Astrocyte of the cerebellum (primary cell): ENCODE measurements around the gene ADH1B.
"Not testable (repeated sequence)": the region's sequence is repeated elsewhere in the genome, so short reads cannot be mapped to it uniquely, and the experiment has no call there.

Experiments
- DNase-seq: peaks from one replicate; pipeline ENCODE4 v3.0.0-alpha.2; 2011; ENCODE audit warnings: low read depth
- H3K4me3 ChIP-seq: 2 replicates; pipeline ENCODE4 v1.5.1; 2011; ENCODE audit warnings: mild to moderate bottlenecking, low read depth, low read length, moderate library complexity
- in situ Hi-C: cut with HindIII; loops from 2 replicates; pipeline ENCODE4 v1.10.0; 2017; ENCODE audit warnings: low sequenced_read_pairs
- TF ChIP-seq, protein P1 (sequence below): IDR thresholded peaks from 2 replicates; pipeline ENCODE4 v1.5.1; 2012; ENCODE audit warnings: low read length, low read depth, moderate library complexity, mild to moderate bottlenecking; ENCODE audit errors: missing control alignments

The ADH1B gene

DNA sequence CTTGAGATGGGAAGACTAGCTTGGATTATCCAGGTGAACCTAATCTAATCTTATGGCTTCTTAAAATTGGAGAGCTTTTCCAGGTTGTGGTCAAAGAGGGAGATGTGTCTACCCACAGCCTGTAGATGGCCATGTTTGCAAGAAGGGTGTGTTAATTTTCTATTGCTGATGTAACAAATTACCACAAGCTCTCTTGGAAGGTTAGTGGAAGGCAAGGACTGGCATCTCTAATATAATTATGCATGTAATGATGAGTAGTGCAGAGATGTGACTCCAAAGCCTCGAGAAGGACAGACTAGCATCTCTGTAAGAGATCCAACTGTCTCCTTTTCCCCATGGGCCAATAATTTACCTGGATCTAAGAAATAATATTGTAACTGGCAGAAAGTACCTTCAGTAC, 3.2 kb upstream of the ADH1B start:
- DNase-seq: no peak
- in situ Hi-C loops: no loop called here
- no peak overlapping the region for H3K4me3 ChIP-seq
- TF ChIP-seq, protein P1, sequence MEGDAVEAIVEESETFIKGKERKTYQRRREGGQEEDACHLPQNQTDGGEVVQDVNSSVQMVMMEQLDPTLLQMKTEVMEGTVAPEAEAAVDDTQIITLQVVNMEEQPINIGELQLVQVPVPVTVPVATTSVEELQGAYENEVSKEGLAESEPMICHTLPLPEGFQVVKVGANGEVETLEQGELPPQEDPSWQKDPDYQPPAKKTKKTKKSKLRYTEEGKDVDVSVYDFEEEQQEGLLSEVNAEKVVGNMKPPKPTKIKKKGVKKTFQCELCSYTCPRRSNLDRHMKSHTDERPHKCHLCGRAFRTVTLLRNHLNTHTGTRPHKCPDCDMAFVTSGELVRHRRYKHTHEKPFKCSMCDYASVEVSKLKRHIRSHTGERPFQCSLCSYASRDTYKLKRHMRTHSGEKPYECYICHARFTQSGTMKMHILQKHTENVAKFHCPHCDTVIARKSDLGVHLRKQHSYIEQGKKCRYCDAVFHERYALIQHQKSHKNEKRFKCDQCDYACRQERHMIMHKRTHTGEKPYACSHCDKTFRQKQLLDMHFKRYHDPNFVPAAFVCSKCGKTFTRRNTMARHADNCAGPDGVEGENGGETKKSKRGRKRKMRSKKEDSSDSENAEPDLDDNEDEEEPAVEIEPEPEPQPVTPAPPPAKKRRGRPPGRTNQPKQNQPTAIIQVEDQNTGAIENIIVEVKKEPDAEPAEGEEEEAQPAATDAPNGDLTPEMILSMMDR: no peak

DNA sequence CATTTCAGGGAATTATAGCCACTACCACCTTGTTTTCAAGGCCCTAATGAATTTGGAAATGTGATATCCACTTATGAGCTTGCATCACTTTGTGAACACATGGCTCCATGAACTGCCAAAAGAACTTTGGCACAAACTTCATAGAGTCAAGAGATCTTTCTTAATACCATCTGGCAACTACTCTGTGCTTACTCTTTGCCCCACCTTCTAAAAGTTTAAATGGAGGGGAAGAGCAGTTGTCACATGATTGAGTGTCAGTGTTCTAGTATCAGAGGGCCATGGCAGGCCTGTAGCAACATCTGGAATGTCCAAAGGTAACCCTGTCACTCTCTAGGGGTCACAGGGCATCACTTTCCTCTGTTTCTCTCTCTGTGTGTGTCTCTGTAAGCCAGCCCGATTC, 2.6 kb upstream of the ADH1B start:
- no peak for DNase-seq
- in situ Hi-C loops: no loop called here
- TF ChIP-seq, protein P1: no peak
- no peak overlapping the region for H3K4me3 ChIP-seq

DNA sequence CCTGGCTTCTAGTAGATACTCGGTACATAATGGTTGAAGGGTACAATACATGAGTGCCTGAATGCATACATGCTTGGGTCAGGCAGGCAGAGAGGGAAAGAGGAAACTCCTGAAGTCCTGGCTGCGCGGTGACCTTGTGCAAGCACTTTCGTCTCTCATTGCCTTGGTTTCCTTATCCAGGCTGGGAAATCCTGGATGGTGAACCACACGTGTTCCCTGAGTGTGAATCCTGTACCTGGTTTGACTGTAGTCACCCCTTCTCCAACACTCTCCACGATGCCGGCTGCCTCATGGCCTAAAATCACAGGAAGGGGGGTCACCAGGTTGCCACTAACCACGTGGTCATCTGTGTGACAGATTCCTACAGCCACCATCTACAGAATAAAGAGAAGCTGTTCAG, 3.4 kb downstream of the ADH1B start:
- H3K4me3 ChIP-seq, DNase-seq, in situ Hi-C loops: not testable (repeated sequence)

DNA sequence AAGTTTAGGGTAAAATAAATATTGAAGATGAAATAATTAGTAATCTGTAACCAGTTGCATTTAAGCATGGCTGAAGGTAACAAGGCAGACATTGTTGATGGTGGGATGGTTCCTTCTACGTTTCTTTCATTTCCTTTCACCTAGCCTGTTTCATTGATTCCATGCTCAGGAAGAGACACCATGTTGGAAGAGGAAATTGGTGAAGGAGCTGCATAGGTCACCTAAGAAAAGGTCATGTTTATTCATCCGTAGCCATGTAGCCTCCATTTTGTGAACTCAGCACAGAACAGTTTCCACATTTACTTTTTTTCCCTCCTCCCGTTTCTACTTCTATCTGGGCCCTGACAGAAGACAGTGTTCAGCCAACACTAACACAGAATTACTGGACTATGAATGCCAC, 3.8 kb downstream of the ADH1B start:
- H3K4me3 ChIP-seq: no peak overlapping the region
- in situ Hi-C loops: no loop called here
- no peak for DNase-seq
- TF ChIP-seq, protein P1: no peak

DNA sequence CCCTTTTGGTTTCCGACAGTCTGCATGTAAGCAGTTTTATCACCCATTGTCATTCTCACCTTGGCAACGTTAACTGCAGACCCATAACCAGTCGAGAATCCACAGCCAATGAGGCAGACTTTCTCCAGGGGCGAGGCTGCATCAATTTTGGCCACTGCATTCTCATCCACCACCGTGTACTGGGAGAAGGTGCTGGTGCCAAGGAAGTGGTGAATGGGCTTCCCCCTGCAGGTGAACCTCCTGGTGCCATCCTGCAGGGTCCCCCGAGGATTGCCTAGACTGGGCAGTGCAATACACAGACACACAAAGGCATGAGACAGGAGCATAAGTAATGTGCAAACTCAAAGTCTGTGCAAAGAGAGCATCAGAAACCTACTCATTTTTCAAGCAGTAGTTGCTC, 5.4 kb downstream of the ADH1B start:
- in situ Hi-C loops: no loop called here
- TF ChIP-seq, protein P1: no peak
- DNase-seq: no peak
- no peak overlapping the region for H3K4me3 ChIP-seq

DNA sequence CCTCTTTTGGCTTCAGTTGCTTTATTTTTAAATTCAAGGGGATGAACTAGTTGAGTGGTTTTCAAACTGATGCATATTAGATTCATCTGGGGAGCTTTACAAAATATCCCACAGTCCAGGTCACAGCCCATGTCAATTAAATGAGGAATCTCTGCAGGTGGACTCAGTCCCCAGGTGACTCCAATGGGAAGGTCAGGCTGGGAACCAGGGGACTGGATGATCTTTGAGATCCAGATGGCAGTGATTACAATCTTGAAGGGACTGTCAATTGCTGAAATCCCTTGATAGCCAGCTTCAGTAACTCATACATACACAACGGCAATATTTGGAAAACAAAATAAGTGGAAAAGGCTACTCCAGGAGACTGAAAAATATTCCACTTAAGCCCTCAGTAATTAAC, 7.0 kb downstream of the ADH1B start:
- H3K4me3 ChIP-seq: no peak overlapping the region
- no peak for DNase-seq
- TF ChIP-seq, protein P1: no peak
- in situ Hi-C loops: no loop called here

DNA sequence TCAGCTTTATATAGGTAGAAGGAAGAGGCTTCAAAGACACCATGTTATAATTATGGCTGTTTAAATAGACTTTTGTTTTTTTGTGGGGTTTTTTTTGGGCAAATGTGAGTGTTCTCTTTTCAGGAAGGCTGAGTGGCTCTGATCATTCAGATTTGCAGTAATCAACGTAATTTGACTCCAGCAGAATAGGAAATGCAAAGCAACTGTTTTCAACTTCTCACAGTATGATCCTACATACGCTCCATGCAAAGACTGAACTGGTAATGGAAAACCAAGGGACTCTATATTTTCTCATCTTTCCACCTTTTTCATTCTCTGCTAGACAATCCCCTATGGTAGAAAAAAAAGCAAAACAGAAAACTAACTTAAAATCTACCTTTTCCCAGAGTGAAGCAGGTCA, 10.8 kb downstream of the ADH1B start:
- DNase-seq: no peak
- TF ChIP-seq, protein P1: no peak
- in situ Hi-C loops: no loop called here
- H3K4me3 ChIP-seq: no peak overlapping the region
